ENCODE results near the gene DGCR8.

DGCR8 gene

DNA sequence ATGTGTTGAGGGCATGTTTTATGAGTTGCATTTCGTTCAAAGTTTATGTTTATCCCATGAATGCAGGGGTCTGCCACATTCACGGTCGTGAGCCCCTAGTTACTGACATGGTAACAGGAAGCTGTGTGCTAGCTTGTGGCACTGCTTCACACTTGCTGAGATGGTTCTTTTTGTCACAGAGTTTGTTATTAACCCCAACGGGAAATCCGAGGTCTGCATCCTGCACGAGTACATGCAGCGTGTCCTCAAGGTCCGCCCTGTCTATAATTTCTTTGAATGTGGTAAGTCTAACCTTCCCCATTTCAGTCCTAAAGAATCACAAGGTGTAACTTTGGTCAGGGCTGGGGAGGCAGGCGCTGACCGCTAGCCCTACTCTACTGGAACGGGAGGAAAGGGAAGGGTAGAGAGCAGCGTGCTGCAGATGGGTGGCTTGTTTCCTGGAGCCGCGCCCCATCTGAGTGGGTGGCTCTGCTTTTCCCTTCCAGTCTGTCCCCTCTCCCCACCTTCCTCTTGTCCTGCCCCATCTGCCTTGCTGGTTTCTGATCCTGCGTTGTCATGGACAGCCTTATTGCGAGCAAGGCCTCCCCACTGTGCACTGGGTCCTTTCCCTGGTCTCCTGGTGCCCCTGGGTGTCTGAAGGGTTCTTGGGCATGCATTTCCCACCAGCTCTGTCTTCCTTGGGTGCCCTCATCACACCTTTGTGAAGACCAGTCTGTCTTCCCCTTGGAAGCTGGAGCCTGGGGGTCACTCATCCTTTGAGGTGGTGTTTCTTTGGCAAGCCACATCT lies 11.8 kb downstream of the DGCR8 start:
- no peak for DNase-seq

DNA sequence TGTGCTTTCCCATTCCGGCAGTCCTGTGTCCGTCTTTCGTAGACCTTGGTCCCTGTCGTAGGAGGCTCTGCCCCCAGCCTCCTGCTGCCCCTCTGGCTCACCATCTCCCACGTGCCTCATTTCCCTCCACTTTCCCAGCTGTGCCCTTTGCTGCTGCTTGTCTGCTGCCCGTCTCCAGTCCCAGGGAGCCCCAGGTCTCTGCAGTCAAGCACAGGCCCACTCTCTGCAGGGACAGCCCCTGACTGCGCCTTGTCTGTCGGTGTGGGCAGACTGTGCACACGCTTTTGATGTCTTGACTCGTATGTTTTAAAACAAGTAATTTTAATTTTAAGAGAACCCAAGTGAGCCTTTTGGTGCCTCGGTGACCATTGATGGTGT lies 12.4 kb downstream of the DGCR8 start:
- no peak for DNase-seq

DNA sequence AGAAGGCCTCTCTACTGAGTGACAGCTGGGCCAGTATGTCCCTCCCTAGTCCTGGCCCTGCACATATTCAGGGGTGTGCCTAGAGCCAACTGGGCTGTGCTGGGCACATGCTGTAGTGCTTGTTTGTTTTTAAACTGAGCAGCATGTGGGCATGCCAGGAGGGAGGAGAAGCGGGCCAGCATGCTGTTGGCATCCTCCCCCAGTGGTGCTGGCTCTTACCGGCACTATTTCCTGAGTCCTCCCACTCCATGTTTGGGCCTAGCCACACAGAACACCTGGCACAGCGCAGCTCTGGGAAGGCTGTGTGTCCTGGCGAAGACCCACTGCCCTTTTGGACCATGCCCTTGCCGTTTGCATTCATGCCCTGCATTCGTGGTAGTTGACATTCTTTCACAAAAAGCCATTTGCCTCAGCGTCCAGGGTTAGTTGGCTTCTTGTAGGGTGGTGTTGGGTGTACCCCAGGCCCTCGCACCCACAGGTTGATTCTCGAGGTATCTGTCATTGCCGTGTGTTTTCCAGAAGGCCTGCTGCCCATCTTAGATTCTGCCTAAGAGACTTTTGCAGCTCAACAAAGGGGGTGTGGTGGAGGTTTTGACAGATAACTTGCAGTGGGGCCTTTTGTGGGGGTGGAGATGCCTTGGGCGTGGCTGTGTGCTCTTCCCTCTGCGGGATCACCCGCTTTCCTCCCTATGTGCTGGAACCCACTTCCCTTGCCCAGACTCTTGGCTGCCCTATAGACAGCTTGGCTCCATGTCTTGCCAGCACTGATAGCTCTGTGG lies 13.6 kb downstream of the DGCR8 start:
- DNase-seq: no peak

DNA sequence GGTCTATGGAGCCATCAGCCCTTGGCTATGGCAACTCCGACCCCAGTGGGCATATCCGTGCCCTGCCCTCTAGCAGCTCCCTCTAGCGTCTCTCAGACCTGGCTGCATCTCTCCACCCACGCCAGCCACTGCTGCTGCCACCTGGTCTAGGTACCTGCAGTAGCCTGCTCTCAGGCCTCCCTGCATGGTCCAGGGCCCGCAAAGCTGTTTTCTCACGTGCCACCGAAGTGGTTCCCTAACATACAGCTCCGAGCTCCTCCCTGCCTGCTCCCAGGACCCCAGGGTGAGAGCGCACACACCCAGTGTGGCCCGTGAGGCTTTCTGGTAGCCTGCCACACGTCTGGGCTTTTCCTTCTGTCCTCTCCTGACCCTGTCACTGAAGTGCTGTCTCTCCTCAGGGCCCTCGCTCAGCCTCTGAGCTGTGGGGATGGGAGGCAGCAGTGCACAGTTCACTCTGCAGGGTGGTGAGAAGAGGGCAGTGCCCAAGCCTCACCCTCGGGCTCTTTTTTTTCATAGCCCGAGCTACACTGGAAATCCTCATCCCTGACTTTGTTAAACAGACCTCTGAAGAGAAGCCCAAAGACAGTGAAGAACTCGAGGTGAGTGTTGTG lies 14.3 kb downstream of the DGCR8 start:
- DNase-seq: no peak

DNA sequence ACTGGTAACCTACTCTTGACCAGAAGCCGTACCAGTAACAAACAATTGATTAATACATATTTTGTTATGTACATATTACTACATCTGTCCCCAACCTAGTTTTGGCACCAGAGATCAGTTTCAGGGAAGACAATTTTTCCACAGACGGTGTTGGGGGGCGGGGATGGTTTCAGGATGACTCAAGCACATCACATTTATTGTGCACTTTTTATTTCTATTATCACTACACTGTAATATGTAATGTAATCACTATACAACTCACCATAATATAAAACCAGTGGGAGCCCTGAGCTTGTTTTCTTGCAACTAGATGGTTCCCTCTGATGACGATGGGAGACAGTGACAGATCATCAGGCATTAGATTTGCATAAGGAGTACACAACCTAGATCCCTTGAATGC lies 15.5 kb downstream of the DGCR8 start:
- DNase-seq: no peak

DNA sequence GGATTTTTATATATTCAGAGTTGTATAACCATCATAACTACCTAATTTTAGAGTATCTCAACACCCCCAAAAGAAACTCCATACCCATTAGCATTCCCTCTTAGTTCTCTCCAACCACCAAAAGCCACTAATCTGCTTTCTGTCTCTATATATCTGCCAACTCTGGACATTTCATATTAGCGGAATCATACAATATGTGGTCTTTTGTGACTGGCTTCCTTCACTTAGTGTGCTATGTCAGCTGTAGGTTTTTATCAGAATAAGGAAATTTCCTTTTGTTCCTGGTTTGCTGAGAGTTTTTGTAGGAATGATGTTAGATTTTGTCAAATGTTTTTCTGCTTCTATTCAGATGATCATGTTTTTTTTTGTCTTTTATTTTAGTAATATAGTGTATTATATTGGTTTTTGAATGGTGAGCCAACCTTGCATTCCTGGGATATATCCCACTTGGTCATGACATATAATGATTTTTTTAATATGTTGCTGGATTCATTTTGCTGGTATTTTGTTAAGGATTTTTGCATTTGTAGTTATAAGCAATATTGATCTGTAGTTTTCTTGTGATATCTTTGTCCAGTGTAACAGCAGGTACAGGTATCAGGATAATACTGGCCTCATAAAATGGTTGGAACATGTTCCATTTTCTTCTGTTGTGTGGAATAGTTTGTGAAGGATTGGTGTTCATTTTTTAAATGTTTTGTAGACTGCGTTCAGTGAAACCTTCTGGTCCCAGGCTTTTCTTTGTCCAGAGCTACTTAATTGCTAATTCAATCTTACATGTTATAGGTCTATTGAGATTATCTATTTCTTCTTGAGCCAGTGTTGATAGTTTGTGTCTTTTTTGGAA lies 16.8 kb downstream of the DGCR8 start:
- DNase-seq: no peak

DNA sequence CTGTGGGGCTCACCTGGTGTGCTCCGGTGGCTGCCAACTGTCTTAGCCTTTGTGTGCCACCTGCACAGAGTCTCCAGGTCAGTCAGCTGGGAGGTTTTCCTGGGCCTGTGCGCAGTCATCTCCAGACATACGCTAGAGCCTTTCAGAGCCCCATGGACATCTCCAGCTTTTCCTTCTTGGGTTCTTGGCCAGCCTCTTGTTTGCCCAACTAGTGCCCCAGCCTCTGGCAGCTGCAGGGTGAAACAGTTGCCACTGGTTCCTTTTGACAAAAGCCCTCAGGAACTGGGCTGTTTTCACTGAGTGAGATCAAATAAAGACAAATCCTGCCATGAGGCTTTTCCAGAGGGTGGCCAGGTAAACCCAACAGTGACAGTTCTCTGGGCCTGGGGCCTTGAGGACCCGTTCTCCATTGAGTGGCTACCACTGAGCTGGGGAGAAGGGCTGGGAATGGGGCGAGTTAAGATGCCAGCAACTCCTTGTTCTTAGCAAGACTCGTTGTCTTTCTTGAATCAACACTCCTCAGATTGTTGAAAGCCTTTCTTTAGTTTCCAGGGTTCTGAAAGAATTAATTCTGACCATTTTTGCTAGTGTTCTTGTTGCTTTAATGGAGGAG lies 19.2 kb downstream of the DGCR8 start:
- DNase-seq: no peak

DNA sequence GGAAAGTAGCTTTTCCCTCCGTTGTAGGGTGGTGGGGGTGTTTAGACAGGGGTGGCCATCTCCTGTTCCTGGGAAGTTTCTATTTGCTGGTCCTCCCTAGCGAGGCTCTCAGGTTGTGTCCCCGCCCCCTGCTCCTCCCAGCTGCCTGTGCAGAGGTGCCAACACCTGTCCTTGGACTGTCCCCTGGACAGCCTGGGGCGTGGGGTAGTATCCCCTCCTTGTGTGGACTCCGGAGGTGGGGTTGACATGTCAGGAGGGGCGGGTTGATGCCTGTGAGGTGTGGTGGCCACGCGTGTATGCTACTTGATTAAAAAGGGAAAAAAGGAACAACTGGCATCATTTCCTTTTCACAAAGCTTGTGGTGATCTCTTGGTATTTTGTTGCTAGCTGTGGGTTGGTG lies 21.6 kb downstream of the DGCR8 start:
- DNase-seq: no peak

DNA sequence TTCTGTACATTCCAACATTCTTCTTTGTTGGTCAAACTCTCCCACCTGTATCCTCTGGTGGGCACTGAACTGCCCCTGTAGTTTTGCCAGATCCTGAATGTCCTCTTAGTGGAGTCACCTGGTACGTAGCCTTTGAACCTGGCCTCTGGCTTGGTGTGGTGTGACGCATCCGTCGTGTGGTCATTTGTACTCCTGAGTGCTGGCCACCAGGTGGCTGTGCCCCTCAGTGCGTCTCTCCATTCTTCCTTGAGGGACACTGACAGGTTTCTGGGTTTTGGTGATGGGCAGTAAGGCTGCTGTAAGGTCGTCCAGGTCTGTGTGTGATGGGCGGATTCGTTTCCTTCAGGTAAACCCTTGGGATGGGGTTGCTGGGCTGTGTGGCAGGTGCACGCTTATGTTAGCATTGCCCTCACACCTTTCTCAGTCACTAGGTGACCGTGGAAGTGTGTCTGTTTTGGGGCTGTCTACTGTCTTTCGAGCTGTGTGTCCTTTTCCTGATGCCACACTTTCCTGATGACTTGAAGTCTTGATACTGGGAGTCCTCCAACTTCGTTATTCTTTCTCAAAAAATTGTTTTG lies 22.3 kb downstream of the DGCR8 start:
- DNase-seq: no peak

DNA sequence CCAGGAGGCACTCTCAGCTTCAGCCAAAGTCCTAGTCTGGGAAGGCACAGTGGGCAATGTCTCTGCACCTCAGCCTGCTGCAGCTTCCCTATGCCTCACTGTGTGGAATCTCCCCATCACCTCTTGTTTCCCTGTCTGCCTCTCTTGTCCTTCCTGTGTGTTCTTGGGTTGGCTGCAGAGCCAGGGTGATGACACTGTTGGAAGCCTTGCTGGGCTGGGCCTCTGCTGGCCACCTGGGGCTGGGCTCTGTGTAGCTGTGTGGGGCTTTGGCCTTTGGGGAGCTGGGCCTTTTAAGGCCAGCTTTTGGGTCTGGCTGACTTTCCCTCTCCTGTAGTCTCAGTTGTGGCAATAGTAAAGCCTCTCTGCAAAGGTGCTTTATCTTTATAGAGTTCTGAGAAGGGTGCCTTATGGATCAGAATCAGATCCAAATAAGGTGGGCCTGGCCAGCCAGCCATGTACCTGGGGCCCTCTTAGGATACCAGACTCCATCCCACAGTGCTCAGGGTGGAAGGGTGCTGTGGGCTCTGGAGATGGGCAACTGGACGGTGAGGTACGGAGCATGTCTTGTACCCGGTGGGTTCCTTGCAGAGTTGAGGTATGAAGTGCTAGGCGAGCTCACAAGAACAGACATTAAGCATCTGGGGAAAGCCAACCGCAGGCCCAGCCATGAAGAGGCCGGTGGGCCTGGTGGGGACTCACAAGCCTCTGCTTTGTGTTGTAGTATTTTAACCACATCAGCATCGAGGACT lies 25.6 kb downstream of the DGCR8 start:
- no peak for DNase-seq

DNA sequence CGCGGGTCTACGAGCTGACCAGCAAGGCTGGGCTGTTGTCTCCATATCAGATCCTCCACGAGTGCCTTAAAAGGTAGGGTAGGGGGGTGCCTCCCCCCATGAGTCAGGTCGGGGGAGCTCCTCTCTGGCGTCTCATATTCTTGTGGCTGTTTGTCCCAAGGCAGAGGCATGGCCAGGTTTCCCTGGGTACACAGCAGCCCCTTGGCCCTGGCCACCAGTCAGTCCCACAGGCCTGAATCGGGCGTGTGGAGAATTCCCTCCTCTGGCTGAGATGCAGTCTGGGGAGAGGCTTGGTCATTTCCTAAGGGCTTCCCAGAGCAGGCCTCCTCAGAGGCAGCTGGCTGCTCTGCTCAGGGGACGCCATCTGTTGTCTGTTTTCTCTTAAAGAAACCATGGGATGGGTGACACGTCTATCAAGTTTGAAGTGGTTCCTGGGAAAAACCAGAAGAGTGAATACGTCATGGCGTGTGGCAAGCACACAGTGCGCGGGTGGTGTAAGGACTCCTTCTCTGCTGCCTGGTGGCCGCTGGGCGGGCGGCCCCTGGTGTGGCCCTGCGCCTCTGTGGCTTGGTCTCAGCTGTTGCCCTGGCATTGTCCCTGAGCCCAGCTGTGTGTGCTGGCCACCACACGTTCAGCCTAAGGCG lies 26.3 kb downstream of the DGCR8 start:
- DNase-seq: no peak

DNA sequence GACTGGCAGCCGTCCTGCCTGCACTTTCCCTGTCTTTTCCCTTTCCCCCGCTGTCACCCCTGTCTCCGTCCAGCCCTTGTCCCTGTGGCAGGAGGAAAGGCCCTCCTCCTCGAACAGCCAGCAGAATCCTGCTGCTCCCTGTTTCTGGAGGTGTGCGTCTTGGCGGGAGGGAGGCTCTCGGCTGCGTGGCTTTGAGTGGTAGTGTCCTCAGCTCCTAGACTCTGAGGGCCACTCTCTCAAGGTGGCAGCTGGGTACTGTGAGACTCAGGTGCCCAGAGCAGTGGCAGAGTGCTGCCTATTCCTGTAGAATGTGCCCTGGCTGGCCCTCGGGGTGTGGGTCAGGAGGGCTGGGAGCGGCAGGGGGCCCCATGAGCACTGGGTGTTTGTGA lies 26.8 kb downstream of the DGCR8 start:
- DNase-seq: no peak

DNA sequence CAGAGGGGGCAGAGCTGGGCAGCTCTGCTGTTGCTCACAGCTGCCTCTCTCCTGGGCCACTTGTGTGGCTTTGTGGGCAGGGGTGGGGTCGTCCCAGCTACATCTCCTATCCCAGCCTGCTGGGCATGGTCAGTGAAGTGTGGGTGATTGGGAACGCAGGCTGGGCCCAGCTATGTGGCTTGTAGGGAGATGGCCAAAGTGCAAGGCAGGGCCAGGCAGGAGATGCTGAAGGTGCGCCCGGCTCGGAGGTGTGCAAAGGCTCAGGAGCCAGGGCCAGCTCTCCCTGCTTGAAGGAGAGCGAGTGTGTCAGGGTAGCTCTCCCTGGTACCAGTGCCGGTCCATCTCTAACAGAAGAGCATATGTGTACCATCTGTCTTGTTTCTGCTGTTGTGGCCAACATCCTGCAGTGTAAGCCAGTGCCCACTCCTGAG lies 27.4 kb downstream of the DGCR8 start:
- DNase-seq: no peak

DNA sequence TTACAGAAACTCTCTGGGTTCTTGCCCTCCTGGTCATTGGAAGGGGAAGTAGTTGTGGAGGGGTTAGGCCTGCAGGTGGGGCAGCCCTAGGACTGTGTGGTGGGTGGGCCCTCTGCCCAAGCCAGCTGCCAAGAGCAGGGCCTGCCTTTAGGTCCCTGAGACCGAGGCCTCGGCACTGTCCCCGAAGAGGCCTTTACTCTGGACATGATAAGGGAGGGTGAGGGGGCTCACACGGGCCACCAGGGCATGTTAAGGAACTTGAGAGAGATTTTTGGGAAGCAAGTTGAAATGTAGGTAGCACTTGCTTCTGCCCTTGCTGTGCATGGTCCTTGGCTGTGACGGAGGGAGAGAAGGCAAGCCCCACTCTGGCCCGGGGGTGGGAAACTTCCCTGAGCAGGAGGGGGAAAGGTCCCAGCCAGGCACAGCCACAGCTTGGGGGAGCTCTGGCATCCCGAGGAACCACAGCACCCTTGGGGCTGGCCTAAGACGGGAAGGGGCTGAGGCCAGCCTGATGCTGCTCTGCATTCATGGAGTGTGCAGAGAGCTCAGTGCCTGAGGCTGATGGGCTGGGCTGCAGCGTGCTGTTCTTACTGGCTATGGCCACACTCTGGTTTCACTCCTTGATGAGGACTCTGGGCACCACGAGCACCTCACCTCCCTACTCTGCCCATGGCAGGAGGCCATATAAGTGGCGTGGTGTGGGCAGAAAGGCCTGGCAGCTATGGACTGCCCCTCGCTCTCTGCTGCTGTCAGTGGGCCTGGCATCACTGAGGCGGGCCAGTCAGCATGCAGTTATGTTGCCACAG lies 28.1 kb downstream of the DGCR8 start:
- no peak for DNase-seq

DNA sequence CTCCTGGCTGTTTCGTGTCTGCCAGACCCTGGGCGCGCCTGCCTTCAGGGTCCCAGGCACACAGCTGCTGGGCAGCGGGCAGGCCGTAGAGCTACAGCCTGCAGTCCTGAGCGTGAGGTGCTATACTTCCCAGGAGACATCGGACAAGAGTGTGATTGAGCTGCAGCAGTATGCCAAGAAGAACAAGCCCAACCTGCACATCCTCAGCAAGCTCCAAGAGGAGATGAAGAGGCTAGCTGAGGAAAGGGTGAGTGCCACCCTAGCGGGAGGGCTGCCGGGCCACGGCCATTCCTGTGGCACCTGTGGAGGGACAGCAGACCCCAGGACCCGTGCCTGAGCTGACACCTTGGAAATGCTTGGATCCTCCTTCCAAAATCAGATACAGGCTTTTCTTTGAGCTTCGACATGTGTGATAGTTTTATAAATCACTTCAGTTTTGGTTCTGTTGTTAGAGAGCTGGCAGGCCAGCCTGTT lies 28.8 kb downstream of the DGCR8 start:
- DNase-seq: no peak

DNA sequence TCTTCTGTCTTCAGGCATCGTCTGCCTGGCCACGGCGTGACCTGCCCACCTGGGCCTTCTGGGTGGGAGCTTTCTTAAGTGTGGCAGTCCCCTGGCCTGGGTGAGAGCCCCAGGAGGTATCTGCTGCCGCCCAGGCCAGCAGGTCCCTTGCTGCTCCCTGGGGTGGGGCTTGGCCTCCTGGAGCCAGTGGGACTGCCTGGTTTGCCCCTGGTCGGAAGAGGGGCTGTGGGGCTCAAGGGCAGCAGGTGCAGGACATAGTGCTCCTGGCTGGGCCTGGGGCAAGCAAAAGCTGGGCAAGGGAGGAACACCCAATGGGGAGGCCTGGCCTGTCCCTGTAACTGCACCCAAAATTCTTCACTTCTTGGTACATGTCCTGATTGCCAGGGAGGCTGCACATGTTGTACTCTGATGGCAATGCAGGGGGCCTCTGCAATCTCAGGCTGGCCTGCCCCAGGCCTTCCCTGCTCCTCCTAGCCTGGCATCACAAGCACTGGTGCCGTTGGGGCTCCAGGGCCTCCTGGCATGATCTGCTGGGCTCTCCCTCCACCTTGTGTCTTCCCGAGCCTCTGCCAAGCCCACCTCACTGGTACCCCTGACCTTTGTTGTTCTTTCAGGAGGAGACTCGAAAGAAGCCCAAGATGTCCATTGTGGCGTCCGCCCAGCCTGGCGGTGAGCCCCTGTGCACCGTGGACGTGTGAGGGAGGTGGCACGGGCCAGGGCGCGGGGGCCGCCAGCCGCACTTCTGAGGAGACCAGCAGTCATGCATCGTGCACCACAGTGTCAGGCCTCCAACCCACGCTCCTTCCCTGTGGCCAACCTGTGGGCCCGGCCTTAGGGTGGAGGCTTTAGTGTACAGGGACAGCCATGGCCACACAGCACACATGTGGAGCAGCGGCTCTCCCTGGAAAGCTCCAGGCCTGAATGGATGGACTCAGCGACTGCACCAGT lies 29.6 kb downstream of the DGCR8 start:
- DNase-seq: no peak

DNA sequence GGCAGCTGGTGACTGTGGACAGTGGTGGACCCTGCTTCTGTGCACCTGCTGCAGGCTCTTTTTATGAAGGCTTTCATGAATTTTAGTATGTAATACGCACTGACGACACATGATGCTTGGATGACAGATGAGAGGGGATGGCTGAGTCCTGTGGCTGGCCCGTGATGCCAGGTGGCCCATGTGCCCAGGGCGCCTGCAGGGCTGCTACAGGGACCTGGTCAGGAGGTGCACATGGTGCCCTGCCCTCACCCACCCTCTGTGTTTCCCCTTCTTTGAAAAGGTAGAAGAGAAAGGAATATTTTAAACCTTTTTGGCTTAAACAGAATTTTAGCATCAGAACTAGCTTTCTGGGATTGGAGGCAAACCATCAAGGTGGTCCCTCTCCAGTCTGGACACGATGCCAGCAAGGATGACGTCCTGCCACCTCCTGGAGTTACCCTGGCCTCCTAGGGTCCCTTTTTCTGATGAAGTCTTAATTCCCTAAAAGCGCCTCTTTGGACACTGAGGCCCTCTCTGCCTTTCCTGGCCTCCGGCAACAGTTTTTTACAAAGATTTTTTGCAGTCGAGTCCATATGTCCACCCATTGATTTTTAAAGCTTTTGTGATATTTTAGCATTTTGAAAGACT lies 30.4 kb downstream of the DGCR8 start:
- no peak for DNase-seq

DNA sequence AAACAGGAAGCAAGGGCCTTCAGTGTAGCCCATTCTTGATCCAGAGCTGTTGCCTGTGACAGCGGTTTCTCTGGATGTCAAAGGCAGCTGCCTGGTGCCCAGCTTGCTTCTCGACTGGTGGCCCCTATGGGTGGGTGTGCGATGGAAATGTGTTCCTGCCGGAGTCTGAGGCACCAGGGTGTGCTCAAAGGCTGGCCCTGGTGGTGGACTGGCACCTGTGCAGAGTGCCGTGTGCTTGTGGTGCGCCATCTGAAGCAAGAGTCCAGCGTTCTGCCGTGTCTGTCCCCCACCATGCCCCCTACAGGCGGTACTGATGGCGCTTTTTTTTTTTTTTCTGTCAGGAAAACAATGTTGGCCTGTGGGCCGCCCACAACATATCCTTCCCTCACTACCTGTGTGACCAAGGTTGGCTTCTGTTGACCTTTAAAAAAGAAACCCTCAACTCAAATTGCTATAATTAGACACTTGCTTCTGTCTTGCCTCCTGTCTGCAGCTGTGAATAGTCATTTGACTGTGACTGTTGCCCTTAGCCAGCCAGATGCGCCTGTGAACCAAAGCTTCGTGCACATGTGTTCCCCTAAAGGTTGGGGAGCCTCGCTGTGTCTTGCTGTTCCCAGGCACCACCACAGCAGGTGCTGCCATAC lies 31.1 kb downstream of the DGCR8 start:
- DNase-seq: no peak

All from T-helper 9 cell (primary cell).